ENCODE measurements around the gene AARS2. TPM values are rescaled to one million over a fixed set of nuclear protein-coding genes. Genes with fewer than 3 reads are reported as not detected.

The AARS2 gene
- total and polyA plus RNA-seq, 10 of the 15 experiments (the other 5 are each of a cell fraction or from before 2014, with no cell fraction given), result 0.71 to 18.3 (median 12.7) TPM

DNA sequence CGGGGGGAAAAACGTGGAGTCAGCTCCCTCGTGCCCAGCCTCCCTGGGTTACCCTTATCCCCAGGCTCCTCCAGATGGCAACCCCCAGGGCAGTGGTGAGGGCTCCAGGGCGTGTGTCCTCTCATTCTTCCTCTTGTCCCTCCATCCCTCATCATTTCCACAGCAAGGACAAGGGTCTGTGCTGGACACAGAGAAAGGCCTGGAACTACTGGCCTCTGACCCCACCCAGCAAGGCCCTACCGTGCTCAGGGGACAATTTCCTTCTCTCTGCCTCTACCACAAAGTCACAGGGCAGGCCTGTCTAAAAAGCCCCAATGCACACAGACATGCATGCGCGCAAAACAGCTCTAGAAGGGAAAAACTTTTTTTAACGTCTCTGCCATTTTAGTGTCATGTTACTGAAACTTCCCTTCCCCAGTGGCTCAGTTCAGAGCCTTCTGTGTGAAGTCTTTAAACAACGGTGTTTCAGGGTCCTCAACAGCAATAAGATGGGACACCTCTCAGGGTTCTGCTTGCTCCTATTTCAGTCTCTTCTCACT lies 54.8 kb downstream of the AARS2 start (continued):
- TF ChIP-seq, protein P1, sequence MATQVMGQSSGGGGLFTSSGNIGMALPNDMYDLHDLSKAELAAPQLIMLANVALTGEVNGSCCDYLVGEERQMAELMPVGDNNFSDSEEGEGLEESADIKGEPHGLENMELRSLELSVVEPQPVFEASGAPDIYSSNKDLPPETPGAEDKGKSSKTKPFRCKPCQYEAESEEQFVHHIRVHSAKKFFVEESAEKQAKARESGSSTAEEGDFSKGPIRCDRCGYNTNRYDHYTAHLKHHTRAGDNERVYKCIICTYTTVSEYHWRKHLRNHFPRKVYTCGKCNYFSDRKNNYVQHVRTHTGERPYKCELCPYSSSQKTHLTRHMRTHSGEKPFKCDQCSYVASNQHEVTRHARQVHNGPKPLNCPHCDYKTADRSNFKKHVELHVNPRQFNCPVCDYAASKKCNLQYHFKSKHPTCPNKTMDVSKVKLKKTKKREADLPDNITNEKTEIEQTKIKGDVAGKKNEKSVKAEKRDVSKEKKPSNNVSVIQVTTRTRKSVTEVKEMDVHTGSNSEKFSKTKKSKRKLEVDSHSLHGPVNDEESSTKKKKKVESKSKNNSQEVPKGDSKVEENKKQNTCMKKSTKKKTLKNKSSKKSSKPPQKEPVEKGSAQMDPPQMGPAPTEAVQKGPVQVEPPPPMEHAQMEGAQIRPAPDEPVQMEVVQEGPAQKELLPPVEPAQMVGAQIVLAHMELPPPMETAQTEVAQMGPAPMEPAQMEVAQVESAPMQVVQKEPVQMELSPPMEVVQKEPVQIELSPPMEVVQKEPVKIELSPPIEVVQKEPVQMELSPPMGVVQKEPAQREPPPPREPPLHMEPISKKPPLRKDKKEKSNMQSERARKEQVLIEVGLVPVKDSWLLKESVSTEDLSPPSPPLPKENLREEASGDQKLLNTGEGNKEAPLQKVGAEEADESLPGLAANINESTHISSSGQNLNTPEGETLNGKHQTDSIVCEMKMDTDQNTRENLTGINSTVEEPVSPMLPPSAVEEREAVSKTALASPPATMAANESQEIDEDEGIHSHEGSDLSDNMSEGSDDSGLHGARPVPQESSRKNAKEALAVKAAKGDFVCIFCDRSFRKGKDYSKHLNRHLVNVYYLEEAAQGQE (IDR thresholded peaks at IDR 0.05; ENCODE audit: low read depth, low read length), result no peak
- TF ChIP-seq, protein P2, sequence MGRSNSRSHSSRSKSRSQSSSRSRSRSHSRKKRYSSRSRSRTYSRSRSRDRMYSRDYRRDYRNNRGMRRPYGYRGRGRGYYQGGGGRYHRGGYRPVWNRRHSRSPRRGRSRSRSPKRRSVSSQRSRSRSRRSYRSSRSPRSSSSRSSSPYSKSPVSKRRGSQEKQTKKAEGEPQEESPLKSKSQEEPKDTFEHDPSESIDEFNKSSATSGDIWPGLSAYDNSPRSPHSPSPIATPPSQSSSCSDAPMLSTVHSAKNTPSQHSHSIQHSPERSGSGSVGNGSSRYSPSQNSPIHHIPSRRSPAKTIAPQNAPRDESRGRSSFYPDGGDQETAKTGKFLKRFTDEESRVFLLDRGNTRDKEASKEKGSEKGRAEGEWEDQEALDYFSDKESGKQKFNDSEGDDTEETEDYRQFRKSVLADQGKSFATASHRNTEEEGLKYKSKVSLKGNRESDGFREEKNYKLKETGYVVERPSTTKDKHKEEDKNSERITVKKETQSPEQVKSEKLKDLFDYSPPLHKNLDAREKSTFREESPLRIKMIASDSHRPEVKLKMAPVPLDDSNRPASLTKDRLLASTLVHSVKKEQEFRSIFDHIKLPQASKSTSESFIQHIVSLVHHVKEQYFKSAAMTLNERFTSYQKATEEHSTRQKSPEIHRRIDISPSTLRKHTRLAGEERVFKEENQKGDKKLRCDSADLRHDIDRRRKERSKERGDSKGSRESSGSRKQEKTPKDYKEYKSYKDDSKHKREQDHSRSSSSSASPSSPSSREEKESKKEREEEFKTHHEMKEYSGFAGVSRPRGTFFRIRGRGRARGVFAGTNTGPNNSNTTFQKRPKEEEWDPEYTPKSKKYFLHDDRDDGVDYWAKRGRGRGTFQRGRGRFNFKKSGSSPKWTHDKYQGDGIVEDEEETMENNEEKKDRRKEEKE (IDR thresholded peaks at IDR 0.05), result peak; percentile 36; the same call in 1 of the 2 replicates
- no peak for TF ChIP-seq CBX3 (IDR thresholded peaks at IDR 0.05; ENCODE audit: borderline replicate concordance, low read depth)
- TF ChIP-seq, protein P3, sequence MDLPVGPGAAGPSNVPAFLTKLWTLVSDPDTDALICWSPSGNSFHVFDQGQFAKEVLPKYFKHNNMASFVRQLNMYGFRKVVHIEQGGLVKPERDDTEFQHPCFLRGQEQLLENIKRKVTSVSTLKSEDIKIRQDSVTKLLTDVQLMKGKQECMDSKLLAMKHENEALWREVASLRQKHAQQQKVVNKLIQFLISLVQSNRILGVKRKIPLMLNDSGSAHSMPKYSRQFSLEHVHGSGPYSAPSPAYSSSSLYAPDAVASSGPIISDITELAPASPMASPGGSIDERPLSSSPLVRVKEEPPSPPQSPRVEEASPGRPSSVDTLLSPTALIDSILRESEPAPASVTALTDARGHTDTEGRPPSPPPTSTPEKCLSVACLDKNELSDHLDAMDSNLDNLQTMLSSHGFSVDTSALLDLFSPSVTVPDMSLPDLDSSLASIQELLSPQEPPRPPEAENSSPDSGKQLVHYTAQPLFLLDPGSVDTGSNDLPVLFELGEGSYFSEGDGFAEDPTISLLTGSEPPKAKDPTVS (IDR thresholded peaks at IDR 0.05; ENCODE audit: low read depth, low read length), result no peak
- peak; percentile 33; the same call in 1 of the 3 replicates for TF ChIP-seq POU2F2 (IDR thresholded peaks at IDR 0.05; ENCODE audit: borderline replicate concordance, low read depth, low read length)
- no peak for TF ChIP-seq HDGF (IDR thresholded peaks at IDR 0.05)
- no peak for TF ChIP-seq HDAC6 (IDR thresholded peaks at IDR 0.05; ENCODE audit: unreplicated experiment)
- TF ChIP-seq ZNF24 (IDR thresholded peaks at IDR 0.05), result peak; percentile 62; the same call in 1 of the 2 replicates
- TF ChIP-seq ZSCAN29 (IDR thresholded peaks at IDR 0.05), result no peak
- TF ChIP-seq, protein P4, sequence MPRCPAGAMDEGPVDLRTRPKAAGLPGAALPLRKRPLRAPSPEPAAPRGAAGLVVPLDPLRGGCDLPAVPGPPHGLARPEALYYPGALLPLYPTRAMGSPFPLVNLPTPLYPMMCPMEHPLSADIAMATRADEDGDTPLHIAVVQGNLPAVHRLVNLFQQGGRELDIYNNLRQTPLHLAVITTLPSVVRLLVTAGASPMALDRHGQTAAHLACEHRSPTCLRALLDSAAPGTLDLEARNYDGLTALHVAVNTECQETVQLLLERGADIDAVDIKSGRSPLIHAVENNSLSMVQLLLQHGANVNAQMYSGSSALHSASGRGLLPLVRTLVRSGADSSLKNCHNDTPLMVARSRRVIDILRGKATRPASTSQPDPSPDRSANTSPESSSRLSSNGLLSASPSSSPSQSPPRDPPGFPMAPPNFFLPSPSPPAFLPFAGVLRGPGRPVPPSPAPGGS (IDR thresholded peaks at IDR 0.05; ENCODE audit: borderline replicate concordance, insufficient read depth, low read depth, low read length, poor library complexity, severe bottlenecking), result peak; percentile 40
